SK-N-SH (cell line): ENCODE measurements around the gene SLC28A3.

Experiments used
- NFIC ChIP-seq: IDR thresholded peaks from 2 replicates; pipeline ENCODE4 v1.4.0; 2012; ENCODE audit warnings: borderline replicate concordance
- POLR2AphosphoS5 ChIP-seq: IDR thresholded peaks from 2 replicates; pipeline ENCODE4 v1.6.1; 2012; ENCODE audit warnings: low read depth, low read length
- TF ChIP-seq, protein P1 (sequence below): fragments of 200-600 bp; sonication (generic); IDR thresholded peaks from 2 replicates; pipeline ENCODE4 v1.6.1; 2017; ENCODE audit warnings: antibody characterized with exemption, mild to moderate bottlenecking, moderate library complexity
- TF ChIP-seq, protein P2 (sequence below): IDR thresholded peaks from 2 replicates; pipeline ENCODE4 v1.4.0; 2012; ENCODE audit warnings: low read depth, borderline replicate concordance

DNA sequence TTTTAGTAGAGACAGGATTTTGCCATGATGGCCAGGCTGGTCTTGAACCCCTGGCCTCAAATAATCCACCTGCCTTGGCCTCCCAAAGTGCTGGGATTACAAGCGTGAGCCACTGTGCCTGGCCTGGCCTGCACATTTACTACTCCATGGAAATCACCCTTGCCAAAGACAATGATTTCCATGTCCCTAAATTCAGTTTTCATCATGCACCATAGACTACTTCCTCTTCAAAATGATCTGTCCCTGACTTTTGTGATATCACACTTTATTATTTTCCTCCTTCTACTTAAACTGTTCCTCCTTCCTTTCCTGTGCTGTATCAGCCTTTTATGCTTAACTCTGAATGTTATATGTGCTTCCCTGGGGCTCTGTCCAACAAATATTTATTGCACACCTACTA, 20.3 kb downstream of the SLC28A3 start:
- no peak for TF ChIP-seq POLR2AphosphoS5
- TF ChIP-seq, protein P1, sequence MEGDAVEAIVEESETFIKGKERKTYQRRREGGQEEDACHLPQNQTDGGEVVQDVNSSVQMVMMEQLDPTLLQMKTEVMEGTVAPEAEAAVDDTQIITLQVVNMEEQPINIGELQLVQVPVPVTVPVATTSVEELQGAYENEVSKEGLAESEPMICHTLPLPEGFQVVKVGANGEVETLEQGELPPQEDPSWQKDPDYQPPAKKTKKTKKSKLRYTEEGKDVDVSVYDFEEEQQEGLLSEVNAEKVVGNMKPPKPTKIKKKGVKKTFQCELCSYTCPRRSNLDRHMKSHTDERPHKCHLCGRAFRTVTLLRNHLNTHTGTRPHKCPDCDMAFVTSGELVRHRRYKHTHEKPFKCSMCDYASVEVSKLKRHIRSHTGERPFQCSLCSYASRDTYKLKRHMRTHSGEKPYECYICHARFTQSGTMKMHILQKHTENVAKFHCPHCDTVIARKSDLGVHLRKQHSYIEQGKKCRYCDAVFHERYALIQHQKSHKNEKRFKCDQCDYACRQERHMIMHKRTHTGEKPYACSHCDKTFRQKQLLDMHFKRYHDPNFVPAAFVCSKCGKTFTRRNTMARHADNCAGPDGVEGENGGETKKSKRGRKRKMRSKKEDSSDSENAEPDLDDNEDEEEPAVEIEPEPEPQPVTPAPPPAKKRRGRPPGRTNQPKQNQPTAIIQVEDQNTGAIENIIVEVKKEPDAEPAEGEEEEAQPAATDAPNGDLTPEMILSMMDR, result no peak
- TF ChIP-seq, protein P2, sequence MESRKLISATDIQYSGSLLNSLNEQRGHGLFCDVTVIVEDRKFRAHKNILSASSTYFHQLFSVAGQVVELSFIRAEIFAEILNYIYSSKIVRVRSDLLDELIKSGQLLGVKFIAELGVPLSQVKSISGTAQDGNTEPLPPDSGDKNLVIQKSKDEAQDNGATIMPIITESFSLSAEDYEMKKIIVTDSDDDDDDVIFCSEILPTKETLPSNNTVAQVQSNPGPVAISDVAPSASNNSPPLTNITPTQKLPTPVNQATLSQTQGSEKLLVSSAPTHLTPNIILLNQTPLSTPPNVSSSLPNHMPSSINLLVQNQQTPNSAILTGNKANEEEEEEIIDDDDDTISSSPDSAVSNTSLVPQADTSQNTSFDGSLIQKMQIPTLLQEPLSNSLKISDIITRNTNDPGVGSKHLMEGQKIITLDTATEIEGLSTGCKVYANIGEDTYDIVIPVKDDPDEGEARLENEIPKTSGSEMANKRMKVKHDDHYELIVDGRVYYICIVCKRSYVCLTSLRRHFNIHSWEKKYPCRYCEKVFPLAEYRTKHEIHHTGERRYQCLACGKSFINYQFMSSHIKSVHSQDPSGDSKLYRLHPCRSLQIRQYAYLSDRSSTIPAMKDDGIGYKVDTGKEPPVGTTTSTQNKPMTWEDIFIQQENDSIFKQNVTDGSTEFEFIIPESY, result no peak
- no peak for TF ChIP-seq NFIC
